ENCODE data around the gene VEGFA.
"Not testable (repeated sequence)": the region's sequence is repeated elsewhere in the genome, so short reads cannot be mapped to it uniquely, and the experiment has no call there.

Gene VEGFA

DNA sequence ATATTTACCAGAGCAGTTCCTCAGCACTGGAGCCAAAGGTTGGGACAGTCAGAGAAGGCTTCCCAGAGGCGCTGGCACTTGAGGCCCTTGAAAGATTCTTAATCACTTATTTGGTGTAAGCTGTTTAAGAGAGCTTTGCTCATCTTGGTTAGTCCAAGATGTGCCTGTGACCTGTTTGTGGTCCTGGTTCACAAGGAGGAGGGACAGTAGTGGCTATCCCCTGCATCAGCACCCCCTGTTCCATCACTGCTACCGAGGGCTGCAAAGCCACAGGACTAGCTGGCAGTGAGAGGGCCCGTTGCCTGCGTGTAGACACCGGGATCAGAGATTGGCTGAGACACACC, 35.7 kb downstream of the VEGFA start:
- no peaks in the 10 kb centered on the region for H3K36me3 Mint-ChIP-seq (ENCODE audit: low read depth)
- H3K27me3 Mint-ChIP-seq: no peaks in the 10 kb centered on the region
- H3K4me1 Mint-ChIP-seq (ENCODE audit: low read depth): no peaks in the 10 kb centered on the region
- H3K9me3 Mint-ChIP-seq: no peaks in the 10 kb centered on the region
- H3K27ac Mint-ChIP-seq: no peak overlapping the region
- no peak overlapping the region for H3K4me3 Mint-ChIP-seq

DNA sequence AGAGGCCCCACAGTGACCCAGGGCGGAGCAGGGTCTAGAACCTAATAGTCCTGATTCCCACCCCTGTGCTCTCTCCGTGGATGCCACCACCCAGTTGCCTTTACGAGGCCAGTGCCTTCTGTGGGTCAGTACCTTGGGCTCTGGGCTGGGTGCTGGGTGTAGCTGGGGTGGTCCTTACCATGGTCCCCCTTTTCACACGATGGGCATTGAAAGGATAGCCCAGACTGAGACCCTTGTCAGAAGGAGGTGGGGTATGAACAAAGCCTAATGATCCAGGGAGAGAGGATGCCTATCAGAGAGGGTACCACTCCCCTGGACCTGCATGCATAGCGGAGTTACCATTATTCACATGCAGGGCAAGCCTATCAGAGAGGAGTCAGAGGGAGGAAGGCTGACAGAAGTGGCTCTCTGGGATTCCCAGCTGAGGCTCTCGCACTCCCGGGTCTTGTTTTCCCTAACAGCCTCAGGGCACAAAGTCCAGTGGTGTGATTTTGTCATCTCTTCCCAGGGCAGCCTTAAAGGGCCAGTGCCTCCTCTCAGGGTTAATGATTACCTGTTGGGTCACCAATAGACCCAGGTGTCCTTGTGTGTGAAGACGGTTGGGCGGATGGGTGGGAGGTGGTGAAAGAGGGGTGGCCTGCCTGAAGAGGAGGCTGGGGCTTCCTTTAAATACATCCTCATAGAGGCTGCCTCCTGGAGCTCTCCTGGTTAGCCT, 36.2 kb downstream of the VEGFA start:
- Mint-ChIP-seq H3K4me1 (ENCODE audit: low read depth) (no peaks in the 10 kb centered on the region), H3K4me3 (no peak overlapping the region), H3K27ac (no peak overlapping the region), H3K36me3 (ENCODE audit: low read depth) (no peaks in the 10 kb centered on the region), H3K9me3 (no peaks in the 10 kb centered on the region), H3K27me3 (no peaks in the 10 kb centered on the region)

DNA sequence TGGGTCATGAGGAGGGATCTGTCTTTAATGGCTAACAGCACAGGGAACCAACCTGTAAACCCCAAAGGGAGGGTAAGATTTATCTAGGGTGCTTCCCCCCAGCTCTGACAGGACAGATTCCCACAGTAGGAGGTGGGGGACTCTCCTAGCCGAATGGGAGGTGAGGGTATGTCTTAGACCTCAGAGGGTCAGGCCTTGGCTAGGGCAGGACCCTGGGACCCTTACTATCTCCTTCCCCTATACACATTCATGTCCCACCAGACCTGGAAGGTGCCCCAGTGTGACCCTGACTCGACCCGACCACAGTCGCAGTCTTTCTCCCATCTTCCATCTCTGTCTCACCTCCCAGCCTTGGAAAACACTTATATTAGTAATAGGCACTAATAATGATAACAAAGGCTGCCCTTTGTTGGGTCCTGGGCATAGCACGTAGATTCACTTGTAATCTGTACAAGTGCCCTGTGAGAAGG, 36.8 kb downstream of the VEGFA start:
- Mint-ChIP-seq H3K27me3 (no peaks in the 10 kb centered on the region), H3K27ac (no peak overlapping the region), H3K36me3 (ENCODE audit: low read depth) (no peaks in the 10 kb centered on the region), H3K9me3 (no peaks in the 10 kb centered on the region), H3K4me3 (no peak overlapping the region), H3K4me1 (ENCODE audit: low read depth) (peaks cover 5% of the 10 kb centered on the region)

GRCh38 chr6:43807228-43808061, 37.4 kb downstream of the VEGFA start:
- H3K4me3 Mint-ChIP-seq: no peak overlapping the region
- peaks cover 6% of the 10 kb centered on the region for H3K4me1 Mint-ChIP-seq (ENCODE audit: low read depth)
- no peaks in the 10 kb centered on the region for H3K27me3 Mint-ChIP-seq
- no peaks in the 10 kb centered on the region for H3K36me3 Mint-ChIP-seq (ENCODE audit: low read depth)
- no peak overlapping the region for H3K27ac Mint-ChIP-seq
- H3K9me3 Mint-ChIP-seq: no peaks in the 10 kb centered on the region

- Mint-ChIP-seq H3K4me3 (no peak overlapping the region), H3K9me3 (no peaks in the 10 kb centered on the region), H3K27ac (no peak overlapping the region), H3K27me3 (no peaks in the 10 kb centered on the region), H3K4me1 (ENCODE audit: low read depth) (peaks cover 12% of the 10 kb centered on the region), H3K36me3 (ENCODE audit: low read depth) (no peaks in the 10 kb centered on the region)
These were observed 38.4 kb downstream of the VEGFA start for GRCh38 chr6:43808412-43808811.

GRCh38 chr6:43809417-43810305, 39.6 kb downstream of the VEGFA start:
- H3K4me3 Mint-ChIP-seq: no peak overlapping the region

GRCh38 chr6:43810965-43811732, 41.1 kb downstream of the VEGFA start:
- Mint-ChIP-seq H3K9me3 (no peaks in the 10 kb centered on the region), H3K27ac (no peak overlapping the region), H3K4me3 (no peak overlapping the region), H3K27me3 (no peaks in the 10 kb centered on the region), H3K36me3 (ENCODE audit: low read depth) (no peaks in the 10 kb centered on the region), H3K4me1 (ENCODE audit: low read depth) (peaks cover 15% of the 10 kb centered on the region)

More at GRCh38 chr6:43809417-43810305, 39.6 kb downstream of the VEGFA start:
- peaks cover 15% of the 10 kb centered on the region for H3K4me1 Mint-ChIP-seq (ENCODE audit: low read depth)
- no peaks in the 10 kb centered on the region for H3K9me3 Mint-ChIP-seq
- H3K36me3 Mint-ChIP-seq (ENCODE audit: low read depth): no peaks in the 10 kb centered on the region
- no peaks in the 10 kb centered on the region for H3K27me3 Mint-ChIP-seq
- no peak overlapping the region for H3K27ac Mint-ChIP-seq

GRCh38 chr6:43811733-43812099, 41.7 kb downstream of the VEGFA start:
- Mint-ChIP-seq H3K4me1 (ENCODE audit: low read depth) (peaks cover 15% of the 10 kb centered on the region), H3K27ac (no peak overlapping the region), H3K4me3 (no peak overlapping the region), H3K36me3 (ENCODE audit: low read depth) (no peaks in the 10 kb centered on the region), H3K9me3 (no peaks in the 10 kb centered on the region), H3K27me3 (no peaks in the 10 kb centered on the region)

GRCh38 chr6:43812850-43813578, 43.0 kb downstream of the VEGFA start:
- Mint-ChIP-seq H3K27me3 (no peaks in the 10 kb centered on the region), H3K4me3 (no peak overlapping the region), H3K36me3 (ENCODE audit: low read depth) (no peaks in the 10 kb centered on the region), H3K27ac (peak overlapping the region; percentile 33), H3K4me1 (ENCODE audit: low read depth) (peaks cover 15% of the 10 kb centered on the region), H3K9me3 (no peaks in the 10 kb centered on the region)

- no peaks in the 10 kb centered on the region for H3K36me3 Mint-ChIP-seq (ENCODE audit: low read depth)
- H3K27ac Mint-ChIP-seq: no peak overlapping the region
- no peaks in the 10 kb centered on the region for H3K9me3 Mint-ChIP-seq
- no peaks in the 10 kb centered on the region for H3K27me3 Mint-ChIP-seq
- peaks cover 15% of the 10 kb centered on the region for H3K4me1 Mint-ChIP-seq (ENCODE audit: low read depth)
- no peak overlapping the region for H3K4me3 Mint-ChIP-seq
These were observed 44.1 kb downstream of the VEGFA start for GRCh38 chr6:43814111-43814510.

DNA sequence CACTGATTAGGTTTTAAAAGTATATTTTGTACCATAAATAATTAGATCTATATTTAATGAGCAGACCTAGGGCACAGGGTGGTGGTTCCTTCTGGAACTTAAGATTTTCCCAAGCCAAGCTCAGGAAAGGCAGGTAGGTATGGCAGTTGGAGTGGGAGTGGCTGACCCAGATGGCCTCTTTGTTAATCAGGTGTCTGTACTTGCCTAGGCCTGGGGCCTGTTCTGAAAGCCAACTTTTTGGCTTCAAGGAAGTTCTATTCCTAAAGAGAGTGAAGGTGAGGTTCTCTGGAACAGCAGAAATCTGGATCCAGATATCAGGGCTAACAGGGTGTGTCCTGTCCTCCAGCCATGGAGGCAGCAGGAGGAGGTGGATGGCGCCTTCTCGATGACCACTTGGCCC, 44.9 kb downstream of the VEGFA start:
- H3K36me3 Mint-ChIP-seq (ENCODE audit: low read depth): no peaks in the 10 kb centered on the region
- H3K27ac Mint-ChIP-seq: no peak overlapping the region
- H3K9me3 Mint-ChIP-seq: no peaks in the 10 kb centered on the region

DNA sequence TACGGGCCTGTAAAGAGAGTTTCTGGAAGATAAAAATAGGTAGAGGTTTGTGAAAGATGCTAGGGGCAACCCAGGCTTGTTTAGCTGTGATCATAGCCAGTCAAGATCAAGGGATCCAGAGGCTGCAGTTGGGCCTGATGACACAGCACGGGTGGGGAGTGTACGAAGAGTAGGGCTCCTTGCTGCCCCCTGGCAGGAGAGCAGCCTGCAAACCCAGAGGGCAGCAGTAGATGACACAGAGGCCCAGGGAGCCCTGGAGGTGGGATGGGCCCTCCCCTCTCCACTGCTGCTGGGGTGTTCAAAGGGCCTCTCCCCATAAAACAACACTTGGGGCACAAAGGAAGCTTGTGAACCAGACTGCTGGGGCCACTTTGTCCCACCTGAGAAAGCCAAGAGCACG, 47.2 kb downstream of the VEGFA start:
- Mint-ChIP-seq H3K4me3 (no peak overlapping the region), H3K27ac (no peak overlapping the region), H3K9me3 (no peaks in the 10 kb centered on the region)

More for the DNA sequence above, 44.9 kb downstream of the VEGFA start:
- Mint-ChIP-seq H3K27me3 (no peaks in the 10 kb centered on the region), H3K4me3 (no peak overlapping the region), H3K4me1 (ENCODE audit: low read depth) (peaks cover 15% of the 10 kb centered on the region)

DNA sequence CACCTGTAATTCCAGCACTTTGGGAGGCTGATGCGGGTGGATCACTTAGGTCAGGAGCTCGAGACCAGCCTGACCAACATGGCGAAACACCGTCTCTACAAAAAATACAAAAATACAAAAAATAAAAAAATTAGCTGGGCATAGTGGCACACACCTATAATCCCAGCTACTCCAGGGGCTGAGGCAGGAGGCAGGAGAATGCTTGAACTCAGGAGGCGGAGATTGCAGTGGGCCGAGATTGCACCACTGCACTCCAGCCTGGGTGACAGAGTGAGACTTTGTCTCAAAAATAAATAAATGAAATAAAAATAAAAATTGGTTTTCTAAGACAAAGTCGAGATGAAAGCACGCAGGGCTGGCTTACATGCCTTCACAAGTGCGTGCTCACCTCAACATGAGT, 49.0 kb downstream of the VEGFA start:
- not testable (repeated sequence) for H3K27me3 Mint-ChIP-seq; H3K9me3 Mint-ChIP-seq; H3K27ac Mint-ChIP-seq; H3K4me1 Mint-ChIP-seq (ENCODE audit: low read depth); H3K4me3 Mint-ChIP-seq; H3K36me3 Mint-ChIP-seq (ENCODE audit: low read depth)

More for the DNA sequence above, 47.2 kb downstream of the VEGFA start:
- H3K4me1 Mint-ChIP-seq (ENCODE audit: low read depth): peaks cover 9% of the 10 kb centered on the region
- peaks cover 4% of the 10 kb centered on the region for H3K27me3 Mint-ChIP-seq
- H3K36me3 Mint-ChIP-seq (ENCODE audit: low read depth): no peaks in the 10 kb centered on the region

GRCh38 chr6:43819958-43820357, 49.9 kb downstream of the VEGFA start:
- peaks cover 4% of the 10 kb centered on the region for H3K27me3 Mint-ChIP-seq
- no peaks in the 10 kb centered on the region for H3K36me3 Mint-ChIP-seq (ENCODE audit: low read depth)
- no peak overlapping the region for H3K4me3 Mint-ChIP-seq
- H3K9me3 Mint-ChIP-seq: no peaks in the 10 kb centered on the region
- H3K27ac Mint-ChIP-seq: no peak overlapping the region
- H3K4me1 Mint-ChIP-seq (ENCODE audit: low read depth): no peaks in the 10 kb centered on the region
